HG03575 (cell line): ENCODE measurements around the gene NAV1.
"Not testable (repeated sequence)": the region's sequence is repeated elsewhere in the genome, so short reads cannot be mapped to it uniquely, and the experiment has no call there.

Experiments used
- ATAC-seq: cut with Tn5 transposase; IDR thresholded peaks from one replicate; pipeline ENCODE4 v1.9.1; 2021; ENCODE audit not compliant: unreplicated experiment, insufficient number of reproducible peaks, low FRiP score; ENCODE audit errors: extremely low read depth

NAV1 gene

GRCh38 chr1:201517631-201518030, 21.3 kb upstream of the NAV1 start:
- no peak for ATAC-seq

GRCh38 chr1:201518071-201518470, 20.9 kb upstream of the NAV1 start:
- no peak for ATAC-seq

DNA sequence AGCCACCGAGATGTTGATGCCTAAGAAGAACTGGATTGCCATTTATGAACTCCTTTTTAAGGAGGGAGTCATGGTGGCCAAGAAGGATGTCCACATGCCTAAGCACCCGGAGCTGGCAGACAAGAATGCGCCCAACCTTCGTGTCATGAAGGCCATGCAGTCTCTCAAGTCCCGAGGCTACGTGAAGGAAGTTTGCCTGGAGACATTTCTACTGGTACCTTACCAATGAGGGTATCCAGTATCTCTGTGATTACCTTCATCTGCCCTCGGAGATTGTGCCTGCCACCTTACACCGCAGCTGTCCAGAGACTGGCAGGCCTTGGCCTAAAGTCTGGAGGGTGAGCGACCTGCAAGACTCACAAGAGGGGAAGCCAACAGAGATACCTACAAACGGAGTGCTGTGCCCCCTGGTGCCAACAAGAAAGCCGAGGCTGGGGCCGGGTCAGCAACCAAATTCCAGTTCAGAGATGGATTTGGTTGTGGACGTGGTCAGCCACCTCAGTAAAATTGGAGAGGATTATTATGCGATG, 18.8 kb upstream of the NAV1 start:
- ATAC-seq, result not testable (repeated sequence)

- no peak for ATAC-seq
These were observed 13.6 kb upstream of the NAV1 start for GRCh38 chr1:201525193-201525778.

DNA sequence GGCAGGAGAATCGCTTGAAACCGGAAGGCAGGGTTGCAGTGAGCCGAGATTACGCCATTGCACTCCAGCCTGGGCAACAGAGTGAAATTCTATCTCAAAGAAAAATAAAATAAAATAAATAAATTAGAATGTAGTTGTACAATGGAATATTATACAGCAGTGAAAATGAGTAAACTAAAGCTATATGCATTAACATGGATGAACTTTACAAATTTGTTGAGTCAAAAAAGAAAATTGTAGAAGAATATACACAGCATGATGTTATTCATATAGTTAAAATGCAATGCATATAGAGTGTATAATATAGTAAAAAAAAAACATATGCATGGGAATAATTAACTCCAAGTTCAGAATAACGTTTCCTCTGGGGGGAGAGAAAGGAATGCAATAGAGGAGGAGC, 11.0 kb upstream of the NAV1 start:
- no peak for ATAC-seq

DNA sequence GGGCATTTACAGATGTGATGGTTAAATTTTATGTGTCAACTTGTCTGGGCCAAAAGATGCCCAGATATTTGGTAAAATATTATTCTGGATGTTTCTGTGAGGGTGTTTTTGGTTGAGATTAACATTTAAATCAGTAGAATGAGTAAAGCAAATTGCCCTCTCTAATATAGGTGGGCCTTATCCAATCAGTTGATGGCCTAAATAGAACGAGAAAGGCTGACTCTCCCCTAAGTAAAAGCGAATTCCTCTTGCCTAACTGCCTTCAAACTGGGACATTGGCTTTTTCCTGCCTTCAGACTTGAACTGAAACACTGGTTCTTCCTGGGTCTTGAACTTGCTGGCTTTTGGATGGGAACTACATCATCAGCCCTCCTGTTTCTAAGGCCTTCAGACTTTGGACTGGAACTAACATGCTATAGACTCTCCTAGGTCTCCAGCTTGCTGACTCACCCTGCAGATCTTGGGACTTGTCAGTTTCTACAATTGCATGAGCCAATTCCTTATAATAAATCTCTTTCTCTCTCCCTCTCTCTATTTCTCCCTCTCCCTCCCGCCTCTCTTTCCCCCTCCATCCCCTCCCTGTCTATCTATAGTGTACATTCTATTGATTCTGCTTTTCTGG, 10.2 kb upstream of the NAV1 start:
- no peak for ATAC-seq

DNA sequence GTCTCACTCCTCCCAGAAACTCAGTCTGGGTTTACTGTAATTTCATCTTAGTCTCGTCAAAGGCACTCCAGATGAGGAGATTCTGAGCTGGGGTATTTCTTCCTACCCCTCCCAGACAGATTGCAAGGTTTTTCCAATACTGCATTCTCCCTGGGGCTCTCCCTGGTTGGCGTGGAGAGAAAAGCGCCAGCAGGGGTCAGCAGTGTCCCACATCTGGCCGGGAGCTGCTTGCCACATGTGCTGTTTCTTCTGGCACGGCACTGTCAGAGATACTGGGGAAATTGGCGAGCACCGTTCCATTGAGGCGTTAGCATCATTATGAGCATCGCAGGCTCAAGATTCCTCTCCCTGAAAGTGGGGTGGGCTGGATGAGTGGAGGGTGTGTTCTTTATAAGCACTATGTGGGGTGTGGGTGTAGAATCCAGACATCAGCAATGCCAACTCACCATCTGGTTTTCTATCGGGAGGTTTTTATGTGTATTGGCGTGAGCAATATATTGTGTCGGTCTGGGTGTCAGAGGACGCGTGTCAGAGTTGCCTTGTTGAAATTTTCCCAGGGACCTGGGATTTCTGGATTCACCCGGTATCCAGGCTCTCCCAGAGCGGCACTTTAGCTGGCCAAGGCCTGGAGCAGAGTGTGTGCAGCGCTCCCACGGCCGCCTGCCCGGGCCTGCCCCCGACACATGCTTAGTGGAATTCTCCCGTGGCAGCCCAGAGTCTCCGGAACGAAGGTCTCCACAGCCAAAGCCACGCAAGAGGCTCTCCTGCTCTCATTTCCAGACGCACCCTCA, 8.0 kb upstream of the NAV1 start:
- ATAC-seq, result no peak

DNA sequence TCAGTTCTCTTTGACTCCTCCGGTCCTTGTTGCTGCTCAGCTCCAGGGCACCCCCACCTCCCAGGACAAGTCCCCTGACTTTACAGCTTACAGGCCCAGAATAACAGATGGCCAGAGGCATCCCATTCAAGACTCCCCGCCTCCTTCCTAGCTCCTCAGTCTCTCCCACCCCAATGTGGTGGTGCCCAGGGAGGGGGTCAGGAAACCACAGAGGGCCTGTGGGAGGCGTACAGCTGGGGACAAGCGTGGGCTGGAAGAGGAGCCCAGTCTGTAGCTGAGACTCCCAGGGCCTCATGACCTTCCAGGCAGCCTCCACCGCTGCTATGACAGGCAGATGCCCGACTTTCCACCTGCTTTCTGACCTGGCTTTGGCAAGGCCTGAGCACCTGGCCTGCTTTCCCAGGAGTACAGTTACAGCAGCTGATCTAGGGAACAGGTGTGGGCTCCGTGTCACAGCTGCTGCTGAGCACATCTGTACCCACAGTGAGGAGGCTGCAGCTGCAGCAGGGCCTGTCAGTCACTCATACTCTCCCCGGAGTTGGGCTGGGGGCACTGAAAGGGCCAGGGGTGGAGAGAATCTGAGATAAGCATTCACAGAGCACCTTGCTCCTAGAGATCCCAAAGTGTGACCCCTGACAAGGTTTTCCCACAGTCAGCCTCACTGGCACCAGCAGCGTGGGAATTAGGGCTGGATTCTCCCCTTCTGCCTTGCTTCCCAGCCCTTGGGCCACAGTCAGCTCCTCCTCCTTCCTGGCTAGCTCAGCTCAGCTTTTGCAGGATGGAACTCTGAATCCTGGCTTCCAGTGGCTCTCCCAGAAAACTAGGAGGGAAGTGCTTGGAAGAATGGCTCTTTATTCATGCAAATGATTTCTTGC, 7.1 kb upstream of the NAV1 start:
- no peak for ATAC-seq

DNA sequence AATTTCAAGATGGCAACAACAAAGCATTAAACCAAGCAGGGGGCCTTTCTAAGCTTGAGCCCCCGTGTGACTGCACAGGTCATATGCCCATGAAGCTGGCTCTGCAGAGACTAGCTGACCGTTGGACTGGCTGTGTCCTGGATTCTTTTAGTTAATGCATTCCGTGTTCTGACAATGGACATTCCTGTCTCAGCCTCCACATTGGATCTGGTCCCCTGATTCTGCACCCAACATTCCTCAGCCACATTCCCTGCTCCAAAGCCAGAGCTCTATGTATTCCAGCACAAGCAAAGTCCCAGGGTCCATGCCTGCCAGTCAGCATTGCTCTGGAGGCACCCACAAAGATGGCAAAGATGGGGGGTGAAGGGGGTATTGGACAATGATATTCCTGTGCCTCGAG, 5.1 kb upstream of the NAV1 start:
- ATAC-seq, result no peak

DNA sequence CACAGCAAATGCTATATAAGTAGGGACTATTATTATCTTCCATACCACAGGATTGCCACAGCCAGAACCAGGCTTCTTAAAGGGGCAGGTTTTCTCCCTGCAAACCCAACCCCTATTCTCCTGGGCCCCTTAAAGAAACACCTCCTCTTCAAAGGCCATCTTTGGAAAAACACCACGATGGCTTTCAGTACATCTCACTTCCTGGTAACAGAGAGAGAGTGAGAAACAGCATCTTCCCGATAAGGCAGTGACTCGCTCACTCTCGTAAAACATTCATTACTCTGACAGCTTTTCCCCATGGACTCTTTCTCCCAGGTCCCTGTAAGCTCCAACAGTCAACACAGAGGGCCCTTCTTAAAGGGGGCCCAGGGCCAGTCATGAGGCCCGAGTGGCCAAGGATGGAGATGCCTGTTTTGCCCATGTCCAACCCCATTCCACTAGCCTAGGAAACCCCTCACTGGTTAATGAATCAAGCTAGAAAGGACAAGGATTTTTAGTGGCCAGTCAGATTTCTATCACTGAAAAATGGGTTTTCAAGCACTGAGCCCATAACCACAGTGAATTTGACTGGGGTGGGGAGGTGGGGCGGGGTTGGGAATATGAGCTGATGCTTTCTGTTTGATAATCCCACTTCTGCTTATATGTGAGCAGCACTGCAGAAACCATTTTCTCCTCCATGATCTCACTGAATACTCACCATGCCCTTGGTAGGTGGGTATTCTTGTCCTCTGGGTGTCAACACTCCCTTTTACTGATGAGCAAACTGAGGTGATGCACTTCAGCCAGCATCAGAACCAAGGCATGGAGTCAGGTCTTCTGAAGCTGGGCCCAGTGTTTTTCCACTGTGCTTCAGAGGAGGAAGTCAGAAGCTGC, 3.6 kb upstream of the NAV1 start:
- ATAC-seq, result no peak

GRCh38 chr1:201535919-201536245, 3.0 kb upstream of the NAV1 start:
- ATAC-seq, result no peak

GRCh38 chr1:201536558-201536957, 2.4 kb upstream of the NAV1 start:
- ATAC-seq, result no peak

GRCh38 chr1:201537028-201537427, 1.9 kb upstream of the NAV1 start:
- no peak for ATAC-seq

DNA sequence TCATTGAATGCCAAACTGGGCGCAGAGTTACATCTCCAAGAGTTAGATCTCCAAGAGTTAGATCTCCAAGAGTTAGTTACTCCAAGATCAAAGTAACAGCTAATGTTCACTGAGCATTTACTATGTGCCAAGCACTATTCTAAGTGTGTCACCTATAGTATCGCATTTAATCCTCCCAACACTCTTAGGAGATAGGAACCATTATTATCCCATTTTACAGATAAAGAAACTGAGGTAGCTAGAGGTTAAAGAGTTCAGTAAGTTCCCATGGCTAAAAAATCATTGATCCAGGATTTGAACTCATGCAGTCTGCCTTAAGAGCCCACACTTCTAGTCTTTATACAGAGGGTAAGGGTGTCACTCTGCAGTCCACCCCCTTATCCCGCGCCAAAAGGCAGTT, 1.5 kb upstream of the NAV1 start:
- ATAC-seq, result no peak

GRCh38 chr1:201537891-201538611, 876 bp upstream of the NAV1 start:
- no peak for ATAC-seq

GRCh38 chr1:201539561-201540431, 869 bp downstream of the NAV1 start:
- no peak for ATAC-seq
